Fibroblast of gingiva (primary cell): ENCODE results near the gene MYO1F.

Source experiments
- DNase-seq: peaks from one replicate; pipeline ENCODE4 v3.0.0-alpha.2; 2011; ENCODE audit warnings: low read depth

Gene MYO1F

DNA sequence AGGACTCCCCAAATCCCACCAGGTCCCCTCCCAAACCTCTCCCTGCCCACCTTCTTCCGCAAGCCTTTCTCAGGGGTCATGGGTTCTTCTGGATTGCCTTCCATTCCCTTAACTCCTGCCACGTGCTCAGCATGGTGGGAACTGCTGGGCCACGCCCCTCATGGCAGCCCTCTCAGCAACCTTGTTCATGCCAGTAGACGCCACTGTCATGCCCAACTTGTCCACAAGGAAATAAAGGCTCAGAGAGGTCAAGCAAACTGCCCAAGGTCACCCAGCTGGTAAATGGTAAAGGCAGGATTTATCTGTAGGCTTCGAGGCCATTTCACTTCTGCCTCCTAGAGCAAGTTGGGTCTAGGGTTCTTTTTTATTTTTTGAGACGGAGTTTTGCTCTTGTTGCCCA is 85.7 kb downstream of the MYO1F start:
- DNase-seq = no peak

DNA sequence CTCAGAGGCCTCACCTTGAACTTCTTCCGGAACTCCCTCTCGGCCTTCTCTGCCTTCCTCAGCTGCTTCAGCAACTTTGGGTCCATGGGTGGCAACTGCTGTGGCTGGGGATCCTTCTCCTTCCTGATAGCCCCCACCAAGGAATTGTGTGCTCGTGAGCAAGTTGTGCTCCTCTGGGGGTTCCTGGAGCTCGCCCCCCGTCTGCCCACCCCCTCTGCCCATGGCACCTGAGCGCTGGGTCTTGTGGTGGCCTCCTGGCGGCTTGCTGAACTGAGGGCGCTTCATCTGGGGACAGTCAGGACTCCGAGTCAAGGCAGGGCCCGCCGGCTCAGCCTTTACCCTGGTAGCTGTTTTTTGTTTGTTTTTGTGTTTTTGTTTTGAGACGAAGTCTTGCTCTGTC is 86.4 kb downstream of the MYO1F start:
- DNase-seq = no peak

DNA sequence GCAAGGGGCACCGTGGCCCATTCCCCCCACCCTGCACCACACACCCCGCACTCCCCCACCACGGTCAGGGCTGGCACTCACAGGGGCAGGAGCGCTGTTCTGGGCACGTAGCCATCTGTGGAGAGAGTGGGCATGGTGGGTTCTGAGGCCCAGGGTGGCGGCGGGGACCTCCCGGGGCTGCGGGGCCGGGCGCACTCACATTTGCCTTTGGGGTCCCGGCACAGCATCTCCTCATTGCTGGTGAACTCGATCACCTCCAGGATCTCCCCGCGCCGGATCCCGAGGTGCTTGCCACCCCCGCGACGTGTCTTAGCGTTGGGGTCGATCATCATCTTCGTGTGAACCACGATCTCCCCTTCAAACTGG is 86.9 kb downstream of the MYO1F start:
- DNase-seq = no peak

DNA sequence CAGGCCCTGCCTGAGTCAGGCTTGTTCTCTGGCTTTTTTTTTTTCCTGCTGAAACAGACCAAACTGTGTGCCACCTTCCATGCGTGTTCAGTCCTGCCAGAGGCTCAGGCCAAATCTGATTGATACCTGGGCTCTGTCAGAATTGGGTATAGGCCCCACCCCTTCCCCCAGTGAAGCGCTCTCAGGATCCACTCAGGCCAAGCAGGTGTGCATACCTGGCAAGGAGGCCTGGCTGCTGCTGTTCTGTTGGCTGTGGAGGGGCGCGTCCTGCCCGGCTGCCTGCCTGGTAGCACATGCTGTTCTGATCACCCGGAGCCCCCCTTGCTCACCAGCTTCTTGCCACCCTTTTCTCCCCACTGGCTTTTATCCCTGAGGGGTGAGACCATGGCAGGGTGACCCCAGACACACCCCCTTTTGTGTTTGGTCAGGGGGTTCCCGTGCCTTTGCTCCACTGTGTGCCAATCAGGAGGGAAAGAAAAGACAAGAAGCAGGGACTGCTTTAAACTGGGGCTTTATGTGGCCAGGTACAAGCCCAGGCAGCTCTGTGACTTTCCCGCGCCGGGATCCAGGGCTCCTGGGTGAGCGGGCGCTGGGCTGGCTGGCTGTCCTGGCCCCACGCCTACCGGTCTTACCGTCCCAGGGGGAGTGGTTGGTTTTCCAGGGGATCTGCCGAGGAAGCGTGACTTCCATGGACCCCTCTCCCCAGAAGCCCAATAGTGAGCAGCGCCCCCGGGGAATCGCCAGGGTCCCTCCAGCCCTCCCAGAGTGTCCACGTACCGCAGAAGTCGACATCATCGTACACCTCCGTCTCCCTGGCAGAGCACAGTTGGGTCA is 87.5 kb downstream of the MYO1F start:
- no peak for DNase-seq

DNA sequence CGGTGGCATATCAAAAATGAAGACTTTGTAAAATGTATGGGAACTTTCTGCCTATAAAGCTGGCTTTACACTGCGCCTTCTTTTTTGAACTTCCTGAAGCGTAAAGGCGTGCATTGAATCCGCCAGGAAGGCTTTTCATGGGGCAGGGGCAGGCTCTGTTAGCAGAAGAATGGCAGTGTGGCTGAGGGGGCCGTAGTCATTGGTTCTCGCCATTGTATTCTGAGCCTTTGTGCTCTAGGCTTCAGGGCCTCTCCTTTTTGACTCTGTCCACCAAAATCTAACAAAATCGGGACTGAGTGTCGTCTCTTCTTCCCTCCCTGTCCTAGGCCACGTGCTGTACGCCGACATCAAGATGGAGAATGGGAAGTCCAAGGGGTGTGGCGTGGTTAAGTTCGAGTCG is 88.9 kb downstream of the MYO1F start:
- no peak for DNase-seq

DNA sequence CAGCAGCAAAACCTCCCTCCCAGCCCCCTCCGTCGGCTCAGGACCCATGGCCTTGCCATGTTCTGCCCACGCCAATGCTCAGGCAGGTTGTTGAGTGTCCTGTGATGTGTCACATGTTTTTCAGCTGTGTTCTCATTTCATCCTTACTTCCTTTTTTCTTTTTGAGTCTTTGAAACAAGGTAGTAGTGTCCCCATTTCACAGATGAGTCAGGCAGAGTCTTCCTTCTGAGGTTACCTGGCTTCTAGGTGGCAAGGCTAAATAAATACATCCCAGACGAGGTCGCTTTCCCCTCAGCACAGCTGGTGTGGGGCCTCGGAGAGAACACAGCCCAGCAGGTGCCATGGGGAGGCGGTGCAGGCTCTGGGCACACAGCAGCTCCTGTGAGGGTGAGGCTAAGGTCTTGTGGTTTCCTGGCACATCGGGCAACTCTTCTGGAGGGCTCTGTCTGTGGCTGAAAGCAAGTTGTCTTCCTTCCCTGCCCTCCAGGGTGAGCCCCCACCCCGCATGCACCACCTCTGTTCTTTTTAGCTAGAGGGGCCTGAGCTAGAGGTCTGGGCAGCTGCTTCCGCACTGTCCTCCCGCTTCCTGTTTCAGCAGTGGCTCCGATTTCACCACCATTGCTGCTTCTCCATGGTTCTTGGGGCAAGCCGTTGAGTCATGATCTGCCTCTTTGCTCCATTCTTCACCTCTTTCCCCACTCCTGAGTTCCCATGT is 89.9 kb downstream of the MYO1F start:
- no peak for DNase-seq

DNA sequence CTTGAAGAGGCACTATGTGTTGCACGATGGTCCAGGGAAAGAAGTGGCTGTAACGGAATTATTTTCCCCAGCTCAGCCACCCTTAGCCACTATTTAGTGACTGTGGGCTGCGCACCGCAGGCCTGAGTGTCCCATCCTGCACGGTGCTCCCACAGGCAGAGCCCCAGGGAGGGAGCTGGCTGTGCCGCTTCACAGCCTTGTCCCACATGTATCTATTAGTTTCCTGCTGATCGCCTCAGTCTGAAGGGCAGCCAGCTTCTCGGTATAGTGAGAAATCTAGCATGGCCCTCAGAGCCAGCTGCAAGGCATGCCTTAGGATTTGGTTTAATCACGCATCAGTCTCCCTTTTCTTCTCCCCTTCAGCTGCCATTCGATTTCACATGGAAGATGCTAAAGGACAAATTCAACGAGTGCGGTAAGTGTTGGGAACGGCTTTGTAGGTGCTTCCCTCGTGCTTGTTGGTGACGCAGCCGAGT is 90.5 kb downstream of the MYO1F start:
- DNase-seq = no peak

DNA sequence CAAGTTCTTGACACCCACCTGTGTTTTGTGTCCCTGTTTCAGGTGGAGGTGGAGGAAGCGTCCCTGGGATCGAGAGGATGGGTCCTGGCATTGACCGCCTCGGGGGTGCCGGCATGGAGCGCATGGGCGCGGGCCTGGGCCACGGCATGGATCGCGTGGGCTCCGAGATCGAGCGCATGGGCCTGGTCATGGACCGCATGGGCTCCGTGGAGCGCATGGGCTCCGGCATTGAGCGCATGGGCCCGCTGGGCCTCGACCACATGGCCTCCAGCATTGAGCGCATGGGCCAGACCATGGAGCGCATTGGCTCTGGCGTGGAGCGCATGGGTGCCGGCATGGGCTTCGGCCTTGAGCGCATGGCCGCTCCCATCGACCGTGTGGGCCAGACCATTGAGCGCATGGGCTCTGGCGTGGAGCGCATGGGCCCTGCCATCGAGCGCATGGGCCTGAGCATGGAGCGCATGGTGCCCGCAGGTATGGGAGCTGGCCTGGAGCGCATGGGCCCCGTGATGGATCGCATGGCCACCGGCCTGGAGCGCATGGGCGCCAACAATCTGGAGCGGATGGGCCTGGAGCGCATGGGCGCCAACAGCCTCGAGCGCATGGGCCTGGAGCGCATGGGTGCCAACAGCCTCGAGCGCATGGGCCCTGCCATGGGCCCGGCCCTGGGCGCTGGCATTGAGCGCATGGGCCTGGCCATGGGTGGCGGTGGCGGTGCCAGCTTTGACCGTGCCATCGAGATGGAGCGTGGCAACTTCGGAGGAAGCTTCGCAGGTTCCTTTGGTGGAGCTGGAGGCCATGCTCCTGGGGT is 91.5 kb downstream of the MYO1F start:
- no peak for DNase-seq

DNA sequence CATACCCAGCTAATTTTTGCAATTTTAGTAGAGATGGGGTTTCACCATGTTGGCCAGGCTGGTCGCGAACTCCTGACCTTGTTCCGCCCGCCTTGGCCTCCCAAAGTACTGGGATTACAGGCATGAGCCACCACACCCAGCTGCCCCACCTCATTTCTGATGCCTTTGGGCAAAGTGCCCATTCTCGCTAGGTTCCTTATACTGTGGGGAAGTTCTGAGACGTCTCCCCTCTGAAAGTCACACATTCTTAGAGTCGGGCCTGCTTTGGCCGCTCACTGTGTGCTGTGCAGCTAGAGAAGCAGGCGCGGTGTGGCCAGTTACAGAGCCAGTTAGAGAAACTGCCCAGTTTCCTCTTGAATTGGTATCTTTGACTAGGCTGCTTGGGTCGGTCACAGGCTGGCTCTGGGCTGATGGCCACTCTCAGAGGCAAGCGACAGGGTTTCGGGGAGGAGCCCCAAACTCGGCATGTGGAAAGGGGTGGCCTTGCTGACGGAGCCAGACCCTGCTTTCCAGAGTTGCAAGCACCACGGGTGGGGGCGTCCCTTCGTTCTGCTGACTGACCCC is 92.8 kb downstream of the MYO1F start:
- DNase-seq = no peak

DNA sequence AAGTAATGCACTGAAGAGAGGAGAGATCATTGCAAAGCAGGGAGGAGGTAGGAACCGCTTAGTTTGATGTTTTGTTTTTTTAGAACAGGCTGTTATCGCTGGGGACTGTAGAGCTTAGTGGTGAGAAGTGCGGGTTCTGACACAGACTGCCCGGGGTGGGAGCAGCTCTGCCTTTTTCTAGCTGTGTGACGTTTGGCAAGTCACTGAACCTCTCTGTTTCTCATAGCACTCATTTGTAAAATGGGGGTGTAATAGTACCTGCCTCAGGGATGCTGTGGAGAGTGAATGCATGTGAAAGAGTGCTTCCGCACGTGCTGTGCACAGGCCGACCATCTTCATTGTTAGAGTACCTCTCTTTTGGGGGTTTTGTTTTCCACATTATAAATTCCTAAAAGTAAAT is 94.1 kb downstream of the MYO1F start:
- no peak for DNase-seq

DNA sequence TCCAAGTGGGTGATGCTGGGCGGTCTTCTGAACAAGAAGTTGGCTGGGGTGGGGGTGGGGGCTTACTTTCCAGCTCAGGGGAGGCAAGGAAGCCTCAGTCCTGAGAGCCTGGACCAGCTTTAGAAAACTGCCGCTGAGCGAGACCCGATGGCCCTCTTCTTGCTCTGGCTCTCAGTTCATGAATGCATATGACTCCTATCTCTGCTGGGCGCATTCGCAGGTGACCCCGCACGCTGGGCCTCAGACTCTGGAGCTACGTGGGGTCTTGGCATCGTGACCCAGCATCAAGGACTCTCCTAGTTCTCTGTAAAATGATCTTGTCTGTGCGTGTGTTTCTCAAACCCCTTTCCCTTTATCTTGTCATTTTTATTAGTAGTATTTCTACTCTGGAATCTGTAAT is 94.5 kb downstream of the MYO1F start:
- no peak for DNase-seq

DNA sequence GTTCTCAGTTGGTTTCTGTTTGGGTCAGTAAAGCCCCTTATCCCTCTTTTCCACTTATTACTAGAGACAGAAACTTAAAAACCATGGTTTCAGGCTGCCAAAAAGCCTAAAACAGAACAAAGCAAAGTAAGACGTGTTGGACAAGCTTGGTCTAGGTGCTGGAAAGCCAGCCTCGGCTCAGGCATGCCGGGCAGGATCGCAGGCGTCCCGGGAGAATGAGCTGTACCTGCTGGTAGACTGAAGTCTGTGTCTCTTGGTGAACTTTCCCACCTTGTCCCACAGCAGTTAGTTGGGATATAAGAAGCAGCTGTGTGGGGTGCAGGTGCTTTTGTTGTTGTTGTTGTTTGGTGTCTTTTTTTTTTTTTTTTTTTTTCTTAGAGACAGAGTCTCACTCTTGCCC is 95.6 kb downstream of the MYO1F start:
- DNase-seq = no peak

DNA sequence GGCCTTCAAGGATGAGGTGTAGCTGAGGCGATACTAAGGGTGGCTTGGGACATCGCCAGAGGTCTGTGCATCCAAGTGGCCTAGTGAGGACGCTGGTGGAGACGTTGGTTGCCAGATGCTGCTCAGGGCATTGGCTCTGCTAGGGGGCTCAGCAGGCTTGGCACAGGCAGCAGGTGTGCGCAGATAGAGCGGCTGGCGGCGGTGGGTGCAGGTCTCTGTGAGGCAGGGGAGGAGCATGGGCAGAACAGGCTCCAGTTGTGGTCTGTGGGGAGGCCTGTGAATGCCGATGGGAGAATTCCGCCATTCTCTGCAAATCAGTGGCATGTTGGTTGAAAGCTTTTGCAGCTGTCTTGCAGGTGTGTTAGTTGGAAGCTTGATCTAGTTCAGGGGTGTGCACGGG is 96.0 kb downstream of the MYO1F start:
- DNase-seq = no peak

DNA sequence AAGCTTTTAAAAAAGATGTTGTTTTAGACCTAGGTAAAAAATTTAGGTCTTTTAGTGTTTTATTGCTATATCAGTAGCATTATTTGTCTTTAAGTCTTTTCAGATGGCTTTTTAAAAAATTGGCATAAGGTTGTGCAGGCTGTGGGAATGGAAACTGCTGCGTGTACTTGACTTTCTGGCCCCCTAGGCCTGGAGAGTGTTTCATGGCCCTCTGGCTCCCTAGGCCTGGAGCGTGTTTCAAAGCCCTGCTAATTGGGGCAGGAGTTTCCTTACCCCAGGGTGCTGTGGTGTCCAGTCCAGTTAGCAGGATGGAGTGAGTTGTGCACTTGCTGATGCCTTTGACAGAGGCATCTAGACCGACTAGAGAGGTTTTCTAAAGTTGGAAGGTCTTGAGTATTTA is 98.6 kb downstream of the MYO1F start:
- no peak for DNase-seq

DNA sequence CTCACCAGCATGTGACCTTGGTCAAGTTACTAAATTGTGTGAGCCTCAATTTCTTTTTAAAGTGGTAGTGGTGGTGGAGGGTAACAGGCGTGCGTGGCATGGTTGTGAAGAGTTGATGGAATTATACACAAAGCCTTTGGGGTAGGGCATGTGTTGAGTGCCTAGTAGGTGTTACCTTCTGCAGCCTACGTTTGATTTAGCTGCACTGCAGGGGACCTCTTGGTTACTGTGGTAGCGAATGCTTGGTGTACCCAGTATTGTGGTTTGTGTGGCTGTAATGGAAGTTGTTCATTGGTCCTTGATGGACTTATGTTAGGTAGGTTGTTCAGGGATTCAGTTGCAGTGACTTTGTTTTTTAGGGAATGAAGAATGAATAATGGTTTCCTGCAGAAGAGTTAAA is 99.4 kb downstream of the MYO1F start:
- DNase-seq = no peak

DNA sequence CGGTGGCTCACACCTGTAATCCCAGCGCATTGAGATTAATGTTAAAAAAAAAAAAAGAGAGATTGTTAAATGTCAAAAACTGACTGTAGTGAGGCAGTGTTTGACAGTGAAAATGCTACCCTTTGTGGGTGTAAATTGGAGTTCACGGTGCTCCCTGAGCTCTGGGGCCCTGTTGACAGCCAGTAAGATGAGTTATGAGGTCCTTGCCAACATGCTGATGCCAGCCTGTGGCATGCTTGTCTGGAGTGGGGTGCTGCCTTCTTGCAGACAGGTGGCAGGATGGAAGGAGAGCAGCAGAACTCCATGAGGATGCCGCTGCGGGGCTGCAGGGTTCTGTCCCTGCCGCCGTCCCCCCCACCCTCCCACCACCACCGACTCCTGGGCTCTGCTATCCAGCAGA is 100.7 kb downstream of the MYO1F start:
- no peak for DNase-seq

DNA sequence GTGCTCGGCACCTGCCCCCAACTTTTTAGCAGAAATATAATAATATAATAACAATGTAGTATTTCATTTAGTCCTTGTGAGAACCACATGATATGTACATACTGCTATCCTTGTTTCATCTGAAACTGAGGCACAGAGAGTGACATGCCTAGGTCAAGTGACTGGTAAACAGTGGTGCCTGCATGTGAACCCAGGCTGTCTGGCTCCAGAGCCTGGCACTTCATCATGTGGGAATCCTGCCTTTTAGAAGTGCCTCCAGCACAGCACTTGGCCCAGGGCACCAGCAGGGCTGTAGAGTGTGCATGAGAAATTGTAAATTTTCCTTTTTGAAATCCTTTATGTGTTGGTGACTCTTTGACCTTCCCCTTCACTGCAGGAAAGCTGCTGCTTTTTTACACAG is 102.2 kb downstream of the MYO1F start:
- no peak for DNase-seq

DNA sequence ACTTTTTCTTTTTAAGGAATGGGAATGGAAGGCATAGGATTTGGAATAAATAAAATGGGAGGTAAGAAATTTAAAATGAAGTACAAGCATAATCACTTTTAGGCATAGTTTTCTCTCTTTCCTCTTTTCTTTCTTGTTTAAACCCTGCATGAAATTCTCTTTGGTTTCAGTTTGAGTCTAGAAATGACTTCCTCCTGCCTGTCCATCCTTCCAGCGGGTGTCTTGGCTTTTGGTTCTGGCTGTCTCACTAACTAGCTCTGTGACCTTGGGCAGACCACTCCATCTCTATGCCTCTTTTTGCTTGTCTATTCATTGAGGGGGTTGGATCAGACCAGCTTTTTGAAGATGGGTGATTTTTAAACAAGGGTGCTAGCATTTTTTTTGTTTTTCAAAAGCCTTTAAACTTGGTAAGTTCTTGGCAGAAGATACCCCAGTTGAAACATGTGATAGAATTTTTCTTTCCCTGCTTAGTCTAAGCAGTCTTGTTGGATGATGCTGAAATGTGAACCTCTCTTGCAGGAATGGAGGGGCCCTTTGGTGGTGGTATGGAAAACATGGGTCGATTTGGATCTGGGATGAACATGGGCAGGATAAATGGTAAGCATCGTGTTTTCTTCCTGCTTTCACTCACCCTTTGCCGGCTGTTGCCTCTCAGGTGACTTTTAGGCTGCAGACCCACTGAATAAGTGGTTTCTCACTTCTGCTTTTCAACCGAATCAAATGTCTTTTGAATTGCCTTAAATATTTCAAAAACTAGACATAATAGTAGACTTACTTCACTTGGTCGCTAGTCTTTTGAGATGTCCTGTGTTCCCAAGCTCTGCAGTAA is 103.4 kb downstream of the MYO1F start:
- DNase-seq = no peak
